ENCODE results near the gene TRDMT1.
A peak's percentile ranks its signal among the peaks of the same experiment; 100 is the strongest.

Gene TRDMT1

GRCh38 chr10:17200912-17201793 lies at the start of gene TRDMT1:
TSS of gene TRDMT1 (minus strand) at chr10:17201672. CDS start at chr10:17201634, 38 bp downstream.
- peak; percentile 76 to 86 for DNase-seq

DNA sequence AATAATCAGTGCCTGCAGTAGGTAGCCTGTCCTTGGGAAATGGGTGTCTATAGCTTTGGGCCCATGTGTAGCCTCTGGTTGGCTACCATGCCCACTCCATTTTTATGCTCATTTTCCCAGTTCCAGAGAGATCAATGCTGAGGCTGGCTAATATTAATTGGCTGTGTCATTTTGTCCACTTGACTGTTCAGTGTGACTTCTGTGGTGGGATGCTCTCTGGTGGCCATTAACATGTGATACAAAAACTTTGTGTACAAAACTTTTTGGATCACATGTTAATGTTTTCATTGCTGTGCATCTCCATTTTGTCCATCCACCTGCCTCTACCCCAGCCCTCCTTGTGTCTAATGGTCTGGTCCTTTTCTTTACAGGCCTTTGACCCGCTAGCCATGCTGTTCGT lies 49.3 kb upstream of the TRDMT1 start:
- DNase-seq: no peak

DNA sequence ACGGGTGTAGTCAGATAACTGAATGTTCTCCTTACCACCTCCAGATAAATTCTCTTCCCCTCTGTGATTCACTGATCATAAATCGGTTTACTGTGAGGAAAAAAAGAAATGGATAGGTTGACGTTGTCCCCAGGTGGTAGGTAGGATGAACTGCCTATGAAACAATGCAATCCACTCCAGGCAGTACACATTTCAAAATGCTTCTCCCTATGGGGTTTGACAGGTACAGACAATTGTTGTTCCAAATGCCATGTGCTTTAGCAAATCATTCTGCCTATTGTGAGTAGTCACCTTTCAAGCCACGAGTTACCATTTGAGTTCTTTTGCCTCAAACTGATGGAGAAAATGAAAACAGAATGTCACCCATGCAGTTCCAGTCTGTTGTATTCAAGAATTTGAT lies 48.3 kb upstream of the TRDMT1 start:
- no peak for DNase-seq

DNA sequence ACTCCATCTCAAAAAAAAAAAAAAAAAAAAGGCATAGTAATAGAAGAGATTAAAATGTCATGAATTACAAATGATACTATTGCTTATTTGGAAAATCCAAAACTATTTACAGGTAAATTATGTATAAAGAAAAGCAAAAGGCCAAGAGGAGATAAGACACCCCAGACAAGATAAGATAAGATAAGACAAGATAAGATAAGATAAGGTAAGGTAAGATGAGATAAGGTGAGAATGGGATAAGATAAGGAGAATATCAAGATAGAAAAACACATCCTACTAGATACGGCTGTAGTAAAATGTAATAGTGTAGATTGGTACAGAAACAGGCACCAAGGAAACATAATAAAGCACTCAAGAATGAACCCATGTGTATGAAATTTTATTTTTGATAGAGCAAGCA lies 47.5 kb upstream of the TRDMT1 start:
- DNase-seq: no peak

GRCh38 chr10:17247210-17247609 lies 45.7 kb upstream of the TRDMT1 start:
- DNase-seq: no peak

DNA sequence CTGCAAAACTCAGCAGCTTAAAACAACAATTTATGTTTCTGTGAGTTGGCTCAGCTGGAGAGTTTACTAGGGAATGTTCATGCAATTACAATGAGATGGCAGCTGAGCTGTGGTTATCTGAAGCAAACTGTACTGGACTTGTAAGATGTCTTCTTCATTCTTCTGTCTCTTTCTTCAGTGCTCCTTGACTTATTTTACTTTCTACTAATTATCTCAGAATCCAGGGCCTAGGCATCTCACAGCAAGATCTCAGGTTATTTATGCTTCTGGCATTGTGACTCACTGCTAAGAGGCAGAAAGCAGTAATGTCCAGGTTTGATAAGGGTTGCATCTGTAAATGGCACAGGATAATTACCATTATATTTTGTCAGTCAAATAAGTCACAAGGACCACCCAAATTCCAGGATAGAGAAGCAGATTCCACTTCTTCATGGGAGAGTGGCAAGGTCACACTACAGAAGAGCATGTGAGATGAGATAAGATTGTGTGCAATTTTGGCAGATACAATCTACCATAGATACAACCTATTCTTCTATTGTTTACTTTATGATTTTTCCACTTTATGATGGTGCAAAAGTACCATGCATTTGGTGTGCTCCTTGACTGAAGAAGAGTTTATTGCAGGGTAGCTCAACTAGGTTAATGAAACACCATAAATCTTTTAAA lies 43.4 kb upstream of the TRDMT1 start:
- DNase-seq: no peak

DNA sequence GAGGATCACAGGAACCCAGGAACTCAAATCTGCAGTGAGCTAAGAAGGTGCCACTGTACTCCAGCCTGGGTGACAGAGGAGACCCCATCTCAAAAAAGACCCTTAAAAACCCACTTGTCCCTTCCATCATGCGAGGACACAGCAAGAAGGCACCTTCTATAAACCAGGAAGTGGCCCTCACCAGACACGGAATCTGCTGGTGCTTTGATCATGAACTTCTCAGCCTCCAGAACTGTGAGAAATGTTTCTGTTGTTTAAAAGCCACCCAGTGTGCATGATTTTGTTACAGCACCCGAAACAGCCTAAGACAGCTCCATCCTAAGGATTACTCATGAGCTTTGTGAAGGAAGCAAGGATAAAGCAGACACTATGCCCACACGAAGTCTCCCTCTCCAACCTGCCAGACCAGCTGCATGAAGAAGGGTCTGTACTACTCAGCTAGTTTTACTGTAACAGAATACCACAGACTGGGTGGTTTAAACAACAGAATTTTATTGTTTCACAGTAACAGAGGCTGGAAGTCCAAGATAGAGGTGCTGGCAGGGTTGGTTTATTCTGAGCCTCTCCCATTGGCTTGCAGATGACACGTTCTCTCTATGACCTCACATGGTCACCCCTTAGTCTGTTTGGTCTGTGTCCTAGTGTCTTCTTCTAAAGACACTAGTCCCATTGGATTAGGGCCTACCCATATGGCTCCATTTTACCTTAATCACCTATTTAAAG lies 40.3 kb upstream of the TRDMT1 start:
- DNase-seq: no peak

GRCh38 chr10:17240616-17241015 lies 39.1 kb upstream of the TRDMT1 start:
- no peak for DNase-seq

GRCh38 chr10:17240096-17240495 lies 38.6 kb upstream of the TRDMT1 start:
- no peak for DNase-seq

DNA sequence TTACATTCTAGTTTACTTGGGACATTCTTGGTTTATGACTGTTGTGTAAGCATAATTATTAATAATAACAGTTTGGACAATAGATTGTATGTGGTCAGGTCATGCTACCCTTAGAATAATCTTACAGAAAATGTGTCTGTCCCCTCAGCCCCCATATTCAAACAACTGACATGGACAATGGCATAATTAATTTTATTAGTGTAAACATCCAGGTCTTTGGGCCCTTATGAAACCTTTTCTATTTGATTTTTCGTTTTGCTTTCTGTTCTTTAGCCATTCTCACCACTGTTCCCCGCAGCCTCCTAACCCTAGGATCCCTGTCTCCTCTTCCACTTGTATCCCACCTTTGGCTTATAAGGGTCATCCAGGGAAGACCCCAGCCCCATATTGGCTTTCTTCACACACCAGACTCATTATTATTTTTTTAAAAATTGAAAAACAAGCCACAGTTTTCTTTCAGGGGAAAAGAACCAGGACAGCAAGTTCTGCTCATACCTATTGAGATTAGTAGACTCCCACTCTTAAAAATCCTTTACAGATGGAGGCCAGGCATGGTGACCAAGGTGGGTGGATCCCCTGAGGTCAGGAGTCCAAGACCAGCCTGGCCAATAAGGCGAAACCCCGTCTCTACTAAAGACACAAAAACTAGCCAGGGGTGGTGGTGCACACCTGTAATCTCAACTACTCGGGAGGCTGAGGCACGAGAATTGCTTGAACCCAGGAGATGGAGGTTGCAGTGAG lies 38.0 kb upstream of the TRDMT1 start:
- no peak for DNase-seq

- no peak for DNase-seq
These were observed 37.2 kb upstream of the TRDMT1 start for GRCh38 chr10:17238445-17239291.

DNA sequence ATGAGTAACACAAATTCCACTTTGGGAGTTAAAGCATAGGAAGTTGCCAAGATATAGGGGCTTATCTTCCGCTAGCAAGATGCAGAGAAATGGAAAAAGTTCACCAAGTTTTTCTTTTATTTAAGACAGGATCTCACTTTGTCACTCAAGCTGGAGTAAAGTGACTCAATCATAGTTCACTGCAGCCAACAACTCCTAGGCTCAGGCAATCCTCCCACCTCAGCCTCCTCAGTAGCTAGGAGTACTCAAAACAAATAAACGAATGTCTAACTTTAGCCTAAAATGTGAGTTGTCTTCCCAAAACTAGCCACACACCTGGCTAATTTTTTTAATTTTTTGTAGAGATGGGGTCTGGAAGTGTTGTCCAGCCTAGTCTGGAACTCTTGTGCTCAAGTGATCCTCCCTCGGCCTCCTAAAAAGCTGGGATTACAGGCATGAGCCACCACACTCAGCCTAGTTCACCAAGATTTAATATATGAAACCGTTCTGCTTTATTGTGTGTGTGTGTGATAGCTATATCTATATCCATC lies 36.5 kb upstream of the TRDMT1 start:
- no peak for DNase-seq

DNA sequence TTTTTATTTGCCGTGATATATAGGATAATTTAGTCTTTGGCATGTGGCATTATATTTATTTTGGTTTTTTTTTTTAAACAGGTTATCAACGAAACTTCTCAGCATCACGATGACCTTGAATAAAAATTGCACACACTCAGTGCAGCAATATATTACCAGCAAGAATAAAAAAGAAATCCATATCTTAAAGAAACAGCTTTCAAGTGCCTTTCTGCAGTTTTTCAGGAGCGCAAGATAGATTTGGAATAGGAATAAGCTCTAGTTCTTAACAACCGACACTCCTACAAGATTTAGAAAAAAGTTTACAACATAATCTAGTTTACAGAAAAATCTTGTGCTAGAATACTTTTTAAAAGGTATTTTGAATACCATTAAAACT lies 35.7 kb upstream of the TRDMT1 start:
- no peak for DNase-seq

DNA sequence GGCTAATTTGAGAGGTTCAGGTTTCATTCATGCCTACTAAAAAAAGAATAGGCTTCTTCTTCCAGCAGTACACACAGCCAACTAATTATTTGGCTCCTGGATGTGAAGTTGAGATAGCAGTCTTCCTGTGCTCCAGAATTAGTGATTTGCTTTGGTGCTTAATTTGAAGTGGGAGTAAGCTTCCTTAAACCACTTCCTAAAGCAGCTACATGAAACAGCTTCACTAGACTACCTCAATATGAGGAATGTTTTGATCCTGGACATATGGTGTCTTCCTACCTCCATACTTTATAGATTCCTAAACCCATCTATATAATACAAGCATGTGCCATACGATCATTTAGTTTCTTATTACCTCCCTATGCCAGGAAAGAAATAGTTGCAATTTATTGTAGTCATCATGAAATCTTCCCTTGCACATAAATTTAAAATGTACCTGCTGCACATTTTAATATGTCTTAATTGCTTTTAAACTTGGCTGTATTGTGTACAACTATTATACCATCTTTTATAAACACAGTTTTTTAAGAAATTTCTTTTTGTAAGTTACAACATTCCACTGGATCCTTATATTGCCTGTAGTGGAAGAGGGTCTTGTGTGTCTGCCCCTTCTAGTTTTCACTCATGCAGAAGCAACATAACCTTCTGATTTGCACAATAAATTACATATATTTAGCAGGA lies 35.1 kb upstream of the TRDMT1 start:
- DNase-seq: no peak

- no peak for DNase-seq
These were observed 33.7 kb upstream of the TRDMT1 start for GRCh38 chr10:17235136-17235535.

DNA sequence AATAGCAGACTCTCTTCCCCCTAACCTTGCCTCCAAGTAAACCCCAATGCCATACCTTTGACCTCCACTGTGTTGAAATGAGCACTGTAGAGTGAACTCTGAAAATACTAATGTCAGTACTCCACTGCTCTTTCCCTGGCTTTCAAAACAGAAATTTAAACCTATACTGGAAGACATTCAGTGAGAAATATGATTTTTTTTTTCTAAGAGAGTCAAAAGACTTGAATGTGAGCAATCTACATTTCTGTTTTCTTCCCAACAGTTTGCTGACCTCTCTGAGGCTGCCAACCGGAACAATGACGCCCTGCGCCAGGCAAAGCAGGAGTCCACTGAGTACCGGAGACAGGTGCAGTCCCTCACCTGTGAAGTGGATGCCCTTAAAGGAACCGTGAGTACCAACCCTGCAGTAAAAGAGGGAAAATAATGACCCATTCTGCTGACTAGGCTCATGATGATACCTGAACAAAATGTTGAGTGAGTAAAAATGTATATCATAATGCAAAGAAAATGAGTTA lies 33.0 kb upstream of the TRDMT1 start:
- no peak for DNase-seq

DNA sequence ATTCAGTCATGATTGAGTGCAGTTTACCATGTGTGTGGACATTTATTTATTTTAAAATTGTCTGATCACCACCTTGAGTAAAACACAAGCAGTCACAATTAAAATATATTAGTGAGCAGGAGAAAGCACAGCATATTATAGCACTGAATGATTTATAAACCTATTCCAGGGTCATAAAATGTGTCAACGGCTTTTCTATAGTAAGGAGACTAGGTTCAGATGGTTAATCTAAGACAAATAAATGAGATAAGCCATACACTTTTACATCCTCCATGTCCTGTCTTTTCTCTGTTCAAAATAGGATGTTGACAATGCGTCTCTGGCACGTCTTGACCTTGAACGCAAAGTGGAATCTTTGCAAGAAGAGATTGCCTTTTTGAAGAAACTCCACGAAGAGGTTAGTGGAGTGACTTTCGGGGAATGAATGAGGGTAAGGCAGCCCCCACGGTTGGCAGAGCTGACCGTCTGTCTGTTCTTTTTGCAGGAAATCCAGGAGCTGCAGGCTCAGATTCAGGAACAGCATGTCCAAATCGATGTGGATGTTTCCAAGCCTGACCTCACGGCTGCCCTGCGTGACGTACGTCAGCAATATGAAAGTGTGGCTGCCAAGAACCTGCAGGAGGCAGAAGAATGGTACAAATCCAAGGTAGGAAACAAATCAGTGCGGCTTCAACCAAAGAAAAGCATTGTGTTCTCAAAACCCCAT lies 32.0 kb upstream of the TRDMT1 start:
- DNase-seq: no peak

- no peak for DNase-seq
These were observed 30.9 kb upstream of the TRDMT1 start for GRCh38 chr10:17232276-17232960.

DNA sequence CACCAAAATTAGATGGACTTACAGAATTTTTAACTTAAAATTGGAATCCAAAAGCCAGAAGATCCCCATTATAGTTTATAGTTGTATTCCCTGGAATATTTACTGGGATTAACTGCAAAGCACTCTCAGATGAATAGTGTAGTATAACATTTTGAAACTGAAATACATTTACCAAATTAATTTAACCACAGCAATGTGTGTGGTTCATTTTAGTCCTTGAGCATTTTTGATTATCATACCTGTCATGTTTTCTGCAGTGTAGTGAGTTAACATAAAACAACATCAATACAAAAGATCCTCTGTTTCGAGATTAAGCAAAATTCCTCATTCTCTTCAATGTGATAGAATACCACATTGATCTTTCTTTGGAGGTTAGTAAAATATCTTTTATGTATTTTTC lies 30.3 kb upstream of the TRDMT1 start:
- DNase-seq: no peak
